Mucosa of descending colon (tissue), 3 donors: Measurements from ENCODE around the gene XRCC3. TPM values are rescaled to one million over a fixed set of nuclear protein-coding genes. Genes with fewer than 3 reads are reported as not detected.
"Not testable (repeated sequence)": the region's sequence is repeated elsewhere in the genome, so short reads cannot be mapped to it uniquely, and the experiment has no call there.

Experiments used
- ATAC-seq: fragments of 200-7000 bp; cut with Tn5 transposase; one replicate; pipeline ENCODE4 v1.9.1; 2020; ENCODE audit warnings: mild to moderate bottlenecking, moderate library complexity
- DNase-seq, 3 donors: peaks; one replicate each; pipeline ENCODE4 v3.0.0-alpha.2; 2020
- H3K36me3 ChIP-seq: fragments of 200-600 bp; one replicate; pipeline ENCODE4 v1.8.0; 2021; ENCODE audit warnings: low read depth, mild to moderate bottlenecking
- H3K4me1 ChIP-seq: fragments of 200-600 bp; one replicate; pipeline ENCODE4 v1.8.0; 2021; ENCODE audit warnings: low read depth, mild to moderate bottlenecking
- H3K4me3 ChIP-seq: fragments of 200-600 bp; one replicate; pipeline ENCODE4 v1.8.0; 2021; ENCODE audit warnings: mild to moderate bottlenecking
- H3K9me3 ChIP-seq: fragments of 200-600 bp; one replicate; pipeline ENCODE4 v1.8.0; 2021; ENCODE audit warnings: mild to moderate bottlenecking
- intact Hi-C, 2 donors: fragments of 100-400 bp; cut with DNase I in 1 of 2; cut with micrococcal nuclease in 1 of 2; formaldehyde crosslinking; loops; one replicate each; pipeline versions ENCODE4 v1.11.0 to v1.11.1; 2022; cut with DNase I, micrococcal nuclease
- total RNA-seq, 3 donors: library from RNA; stranded (reverse); fragmentation: NEBNext Ultra II Directional in 2 of 3; extraction: Animal tissue kit (Norgen Biotek cat#: 25700) in 2 of 3; gene quantifications; one replicate each; pipeline versions ENCODE4 v1.2.1 to v1.2.4, GENCODE V29; 2021 to 2023
- TF ChIP-seq, protein P1 (sequence below): fragments of 200-600 bp; IDR thresholded peaks from one replicate; pipeline ENCODE4 v1.8.0; 2022; ENCODE audit warnings: antibody characterized with exemption, mild to moderate bottlenecking
- donor health status: DM: no; HTN: no; CAD: no; lungs with moderate emphysema.
- donor health status: DM: no; HTN: no; CAD: no.
- donor health status: DM: no; HTN: yes; CAD: no.

XRCC3 gene
- total RNA-seq, 3 donors from 2014 or later: 7.7 to 17.8 (median 11.0) TPM

DNA sequence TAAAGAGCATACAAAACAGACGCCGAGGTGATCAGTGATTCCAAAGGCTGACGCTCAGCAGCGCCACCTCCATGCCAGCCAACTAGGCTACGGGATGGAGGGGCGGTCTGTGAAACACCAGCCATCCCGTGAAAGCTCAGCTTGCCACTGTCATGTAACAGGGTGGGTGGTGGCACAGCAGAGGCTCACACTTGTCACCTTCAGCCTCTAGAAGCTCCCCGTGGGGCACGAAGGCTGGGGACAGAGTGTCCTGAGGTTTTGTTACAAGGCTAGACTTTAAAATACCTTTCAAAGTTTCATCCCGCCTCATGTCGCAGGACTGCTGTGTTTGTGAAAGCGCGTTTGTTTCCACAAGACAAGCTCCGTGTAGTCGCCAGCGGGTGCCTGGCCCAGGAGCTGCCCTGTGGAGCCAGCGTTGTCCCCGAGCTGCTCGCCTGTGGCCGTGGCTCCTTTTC is 20.7 kb downstream of the XRCC3 start:
- Histone ChIP-seq H3K4me3 (no peak overlapping the region), H3K9me3 (no peaks in the 10 kb centered on the region), H3K36me3 (no peaks in the 10 kb centered on the region), H3K4me1 (peaks cover 18% of the 10 kb centered on the region)
- TF ChIP-seq, protein P1, sequence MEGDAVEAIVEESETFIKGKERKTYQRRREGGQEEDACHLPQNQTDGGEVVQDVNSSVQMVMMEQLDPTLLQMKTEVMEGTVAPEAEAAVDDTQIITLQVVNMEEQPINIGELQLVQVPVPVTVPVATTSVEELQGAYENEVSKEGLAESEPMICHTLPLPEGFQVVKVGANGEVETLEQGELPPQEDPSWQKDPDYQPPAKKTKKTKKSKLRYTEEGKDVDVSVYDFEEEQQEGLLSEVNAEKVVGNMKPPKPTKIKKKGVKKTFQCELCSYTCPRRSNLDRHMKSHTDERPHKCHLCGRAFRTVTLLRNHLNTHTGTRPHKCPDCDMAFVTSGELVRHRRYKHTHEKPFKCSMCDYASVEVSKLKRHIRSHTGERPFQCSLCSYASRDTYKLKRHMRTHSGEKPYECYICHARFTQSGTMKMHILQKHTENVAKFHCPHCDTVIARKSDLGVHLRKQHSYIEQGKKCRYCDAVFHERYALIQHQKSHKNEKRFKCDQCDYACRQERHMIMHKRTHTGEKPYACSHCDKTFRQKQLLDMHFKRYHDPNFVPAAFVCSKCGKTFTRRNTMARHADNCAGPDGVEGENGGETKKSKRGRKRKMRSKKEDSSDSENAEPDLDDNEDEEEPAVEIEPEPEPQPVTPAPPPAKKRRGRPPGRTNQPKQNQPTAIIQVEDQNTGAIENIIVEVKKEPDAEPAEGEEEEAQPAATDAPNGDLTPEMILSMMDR: no peak
- intact Hi-C loops: no loop called here
- no peak for ATAC-seq
- peak in 1 of 3 donors; percentile 21 for DNase-seq

DNA sequence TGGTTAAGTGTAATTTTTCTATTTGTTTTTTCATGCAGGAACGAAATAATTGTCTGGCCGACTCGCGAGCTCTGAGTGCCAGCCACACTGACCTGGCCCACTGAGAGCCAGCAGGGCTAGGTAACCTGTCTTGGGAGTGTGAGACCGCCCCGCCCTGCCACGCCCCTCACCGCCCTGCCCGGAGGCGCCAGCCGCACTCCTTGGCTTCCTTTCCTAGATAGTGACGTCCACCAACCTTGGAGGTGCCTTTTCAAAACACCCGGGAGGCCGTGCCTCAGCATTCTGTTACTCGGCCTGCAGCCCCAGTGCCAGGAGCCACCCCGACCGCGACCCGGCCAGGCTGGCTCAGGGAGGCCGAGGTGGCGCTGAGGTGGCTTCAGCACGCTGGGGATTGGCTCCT is 21.7 kb downstream of the XRCC3 start:
- DNase-seq (peak; percentile 81 to 91 (median 91)), ATAC-seq (peak; percentile 90)
- intact Hi-C loops: no loop called here
- Histone ChIP-seq H3K4me1 (peaks cover 14% of the 10 kb centered on the region), H3K9me3 (no peaks in the 10 kb centered on the region), H3K4me3 (no peak overlapping the region), H3K36me3 (no peaks in the 10 kb centered on the region)
- TF ChIP-seq, protein P1: no peak

DNA sequence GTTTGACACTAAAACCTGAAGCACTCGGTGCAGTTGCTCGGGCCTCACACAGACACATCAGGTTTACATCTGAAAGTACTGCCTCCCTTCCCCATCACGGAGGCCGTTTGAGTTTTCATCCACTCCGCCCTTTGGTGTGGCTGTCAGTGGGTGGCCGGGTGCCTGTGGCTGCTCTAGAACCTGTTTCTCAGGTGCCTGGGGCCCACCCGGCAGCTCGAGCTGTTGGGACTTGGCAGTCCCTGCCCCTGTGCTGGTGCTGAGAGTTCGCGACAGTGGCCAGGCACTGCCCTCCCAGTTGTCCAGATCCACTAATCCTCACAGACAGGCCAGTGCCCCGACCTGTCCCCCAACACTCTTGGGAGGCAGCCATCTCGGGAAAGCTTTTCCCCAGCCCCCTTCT is 22.4 kb downstream of the XRCC3 start:
- H3K9me3 ChIP-seq: no peaks in the 10 kb centered on the region
- no peak overlapping the region for H3K4me3 ChIP-seq
- peak in 1 of 3 donors; percentile 42 for DNase-seq
- intact Hi-C loops: no loop called here
- H3K4me1 ChIP-seq: peaks cover 8% of the 10 kb centered on the region
- ATAC-seq: peak; percentile 2
- no peaks in the 10 kb centered on the region for H3K36me3 ChIP-seq
- TF ChIP-seq, protein P1: no peak

DNA sequence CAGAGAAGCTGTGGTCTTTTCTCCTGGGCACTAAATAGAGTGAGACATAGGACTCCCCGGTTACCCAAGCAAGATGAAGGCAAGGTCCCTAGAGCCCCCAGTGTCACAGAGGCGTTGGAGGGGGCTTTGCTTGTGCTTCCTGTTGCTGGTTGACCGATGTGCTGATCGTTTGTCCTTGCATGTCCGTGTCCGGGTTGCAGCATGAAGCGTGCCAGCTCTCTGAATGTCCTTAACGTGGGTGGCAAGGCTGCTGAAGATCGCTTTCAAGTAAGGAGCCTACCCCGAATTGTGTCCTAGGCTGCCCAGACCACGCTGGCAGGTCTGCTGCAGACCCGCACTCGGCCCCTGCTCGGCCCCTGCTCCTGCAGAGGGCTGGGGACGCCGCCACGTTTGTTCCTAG is 23.1 kb downstream of the XRCC3 start:
- intact Hi-C loops: no loop called here
- Histone ChIP-seq H3K36me3 (peaks cover 2% of the 10 kb centered on the region), H3K9me3 (no peaks in the 10 kb centered on the region), H3K4me3 (no peak overlapping the region), H3K4me1 (peaks cover 8% of the 10 kb centered on the region)
- ATAC-seq: no peak
- no peak for DNase-seq
- TF ChIP-seq, protein P1: no peak

DNA sequence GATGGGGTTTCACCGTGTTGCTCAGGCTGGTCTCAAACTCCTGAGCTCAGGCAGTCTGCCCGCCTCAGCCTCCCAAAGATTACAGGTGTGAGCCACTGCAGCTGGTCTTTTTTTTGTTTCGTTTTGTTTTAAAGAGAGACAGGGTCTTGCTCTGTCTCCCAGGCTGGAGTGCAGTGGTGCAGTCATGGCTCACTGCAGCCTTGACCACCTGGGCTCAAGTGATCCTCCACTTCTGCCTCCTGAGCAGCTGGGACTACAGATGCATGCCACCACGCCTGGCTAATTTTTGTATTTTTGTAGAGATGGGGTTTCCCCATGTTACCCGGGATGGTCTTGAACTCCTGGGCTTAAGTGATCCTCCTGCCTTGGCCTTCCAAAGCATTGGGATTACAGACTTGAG is 23.6 kb downstream of the XRCC3 start:
- H3K36me3 ChIP-seq, DNase-seq, intact Hi-C loops, H3K4me3 ChIP-seq, H3K9me3 ChIP-seq, ATAC-seq, H3K4me1 ChIP-seq: not testable (repeated sequence)

DNA sequence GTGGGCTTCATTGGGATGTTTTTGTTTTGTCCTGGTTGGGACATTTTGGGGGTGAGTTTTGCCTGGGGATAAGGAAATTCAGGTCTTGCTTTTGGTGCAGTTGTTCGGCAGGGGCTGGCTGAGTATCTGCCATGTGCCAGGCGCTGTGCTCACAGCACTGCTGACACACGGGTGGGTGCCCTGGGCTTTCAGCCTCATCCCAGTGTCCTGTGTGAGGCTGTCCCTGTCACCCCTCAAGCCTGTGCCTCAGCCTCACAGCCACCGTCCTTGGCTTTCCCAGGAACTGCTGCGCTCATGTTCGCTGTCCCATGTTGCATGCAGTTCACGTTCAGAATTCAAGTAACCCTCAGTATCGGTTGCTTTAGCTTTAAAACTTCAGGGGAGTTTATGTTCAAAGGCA is 24.9 kb downstream of the XRCC3 start:
- DNase-seq (no peak), ATAC-seq (no peak)
- intact Hi-C loops: no loop called here
- TF ChIP-seq, protein P1: no peak
- no peak overlapping the region for H3K4me3 ChIP-seq
- H3K36me3 ChIP-seq: peaks cover 11% of the 10 kb centered on the region
- peaks cover 4% of the 10 kb centered on the region for H3K4me1 ChIP-seq
- no peaks in the 10 kb centered on the region for H3K9me3 ChIP-seq
